Thyroid gland (tissue), 4 donors: ENCODE data around the gene DRD2. TPM values are rescaled to one million over a fixed set of nuclear protein-coding genes. Genes with fewer than 3 reads are reported as not detected.

Experiments
- DNase-seq, 2 donors: peaks; one replicate each; pipeline ENCODE4 v3.0.0-alpha.2; 2019
- H3K27ac ChIP-seq, 3 donors: fragments of 200-600 bp; sonication (generic); 1 replicate in 2 of 3; 2 replicates in 1 of 3; pipeline ENCODE4 v1.5.1; 2016 to 2019; ENCODE audit warnings: mild to moderate bottlenecking in 1 of 3, moderate library complexity in 1 of 3
- H3K27me3 ChIP-seq: fragments of 200-600 bp; sonication (generic); one replicate; pipeline ENCODE4 v1.5.1; 2019
- H3K36me3 ChIP-seq, 2 donors: fragments of 200-600 bp; sonication (generic); one replicate each; pipeline ENCODE4 v1.5.1; 2016 to 2019
- H3K4me1 ChIP-seq, 2 donors: fragments of 200-600 bp; sonication (generic); one replicate each; pipeline ENCODE4 v1.5.1; 2017 to 2019
- H3K4me3 ChIP-seq, 3 donors: fragments of 200-600 bp; sonication (generic); replicated peaks in 1 of 3; 1 replicate in 2 of 3; 2 replicates in 1 of 3; pipeline ENCODE4 v1.5.1; 2016; ENCODE audit warnings: mild to moderate bottlenecking in 1 of 3
- H3K9me3 ChIP-seq: fragments of 200-600 bp; sonication (generic); one replicate; pipeline ENCODE4 v1.5.1; 2017
- POLR2A ChIP-seq, 2 donors: fragments of 450-650 bp; IDR thresholded peaks; one replicate each; pipeline ENCODE4 v1.6.1; 2017; ENCODE audit warnings: antibody characterized with exemption in 2 of 2, mild to moderate bottlenecking in 2 of 2, moderate library complexity in 1 of 2
- WGBS, 2 donors: methylation state at CpG; one replicate each; pipeline ENCODE4 v1.1.5; 2017; 5-methylcytosine and 5-hydroxymethylcytosine counted together
- intact Hi-C: fragments of 100-400 bp; cut with DNase I; formaldehyde crosslinking; loops from one replicate; pipeline ENCODE4 v1.15.1; 2023
- total RNA-seq, 4 donors: library from RNA; depleted of rRNA; stranded (reverse); fragments of >200 nt; gene quantifications; one replicate each; pipeline ENCODE4 v1.2.3, GENCODE V29; 2016
- TF ChIP-seq, protein P1 (sequence below), 6 experiments: fragments of 200-600 bp in 3 of 6; fragments of 450-650 bp in 3 of 6; sonication (generic) in 3 of 6; IDR thresholded peaks; one replicate each; pipeline ENCODE4 v1.5.1; 2016 to 2019; ENCODE audit warnings: antibody characterized with exemption in 6 of 6, mild to moderate bottlenecking in 2 of 6, inconsistent platforms in 1 of 6, moderate library complexity in 1 of 6

DRD2 gene
- total RNA-seq, 4 donors from 2014 or later, result 0.20 TPM; not detected in 3

GRCh38 chr11:113386866-113387265 is 88.3 kb downstream of the DRD2 start:
- TF ChIP-seq POLR2A (IDR thresholded peaks at IDR 0.05), result no peak
- TF ChIP-seq, protein P1, sequence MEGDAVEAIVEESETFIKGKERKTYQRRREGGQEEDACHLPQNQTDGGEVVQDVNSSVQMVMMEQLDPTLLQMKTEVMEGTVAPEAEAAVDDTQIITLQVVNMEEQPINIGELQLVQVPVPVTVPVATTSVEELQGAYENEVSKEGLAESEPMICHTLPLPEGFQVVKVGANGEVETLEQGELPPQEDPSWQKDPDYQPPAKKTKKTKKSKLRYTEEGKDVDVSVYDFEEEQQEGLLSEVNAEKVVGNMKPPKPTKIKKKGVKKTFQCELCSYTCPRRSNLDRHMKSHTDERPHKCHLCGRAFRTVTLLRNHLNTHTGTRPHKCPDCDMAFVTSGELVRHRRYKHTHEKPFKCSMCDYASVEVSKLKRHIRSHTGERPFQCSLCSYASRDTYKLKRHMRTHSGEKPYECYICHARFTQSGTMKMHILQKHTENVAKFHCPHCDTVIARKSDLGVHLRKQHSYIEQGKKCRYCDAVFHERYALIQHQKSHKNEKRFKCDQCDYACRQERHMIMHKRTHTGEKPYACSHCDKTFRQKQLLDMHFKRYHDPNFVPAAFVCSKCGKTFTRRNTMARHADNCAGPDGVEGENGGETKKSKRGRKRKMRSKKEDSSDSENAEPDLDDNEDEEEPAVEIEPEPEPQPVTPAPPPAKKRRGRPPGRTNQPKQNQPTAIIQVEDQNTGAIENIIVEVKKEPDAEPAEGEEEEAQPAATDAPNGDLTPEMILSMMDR (IDR thresholded peaks at IDR 0.05), result no peak
- no peaks in the 10 kb centered on the region for H3K27me3 ChIP-seq
- 71 to 80% methylated on average over 4 to 5 of the region's 6 CpGs for WGBS, 2 donors
- H3K27ac ChIP-seq, result no peak overlapping the region
- H3K4me3 ChIP-seq, result no peak overlapping the region
- peaks cover 8 to 17% of the 10 kb centered on the region in 2 donors for H3K4me1 ChIP-seq
- peak in 1 of 2 donors; percentile 16 for DNase-seq
- H3K36me3 ChIP-seq, result no peaks in the 10 kb centered on the region
- H3K9me3 ChIP-seq, result no peaks in the 10 kb centered on the region
- intact Hi-C loops, result no loop called here

GRCh38 chr11:113385749-113386148 is 89.4 kb downstream of the DRD2 start:
- TF ChIP-seq, protein P1 (IDR thresholded peaks at IDR 0.05), result no peak
- no peak for TF ChIP-seq POLR2A (IDR thresholded peaks at IDR 0.05)
- no peaks in the 10 kb centered on the region for H3K27me3 ChIP-seq
- intact Hi-C loops, result no loop called here
- peak; percentile 15 to 23 for DNase-seq
- H3K4me3 ChIP-seq, result no peak overlapping the region
- peaks cover 8 to 17% of the 10 kb centered on the region in 2 donors for H3K4me1 ChIP-seq
- WGBS, 2 donors, result 56 to 58% methylated on average over 3 of the region's 3 CpGs
- H3K27ac ChIP-seq, result no peak overlapping the region
- H3K9me3 ChIP-seq, result no peaks in the 10 kb centered on the region
- no peaks in the 10 kb centered on the region for H3K36me3 ChIP-seq

DNA sequence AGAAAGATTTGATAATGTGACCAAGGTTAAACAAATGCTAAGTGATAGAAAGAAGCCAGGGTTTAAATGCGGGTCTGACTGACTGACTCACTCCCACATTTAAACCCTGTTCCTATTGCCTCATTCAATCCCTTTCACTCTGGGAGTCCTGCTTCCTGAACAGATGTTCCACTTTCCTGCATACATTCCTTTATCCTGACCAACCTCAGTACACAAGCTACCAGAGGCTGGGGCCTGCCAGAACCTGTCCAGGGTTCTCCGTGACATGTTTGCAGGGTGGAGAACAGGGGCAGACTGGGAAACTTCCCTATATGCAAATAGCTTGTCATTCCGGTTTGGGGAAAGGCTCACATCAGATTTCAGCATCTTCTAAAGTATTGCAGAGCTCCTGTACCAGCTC is 90.6 kb downstream of the DRD2 start:
- DNase-seq, result no peak
- no peak overlapping the region for H3K4me3 ChIP-seq
- peaks cover 8 to 17% of the 10 kb centered on the region in 2 donors for H3K4me1 ChIP-seq
- H3K36me3 ChIP-seq, result no peaks in the 10 kb centered on the region
- no peak for TF ChIP-seq POLR2A (IDR thresholded peaks at IDR 0.05)
- TF ChIP-seq, protein P1 (IDR thresholded peaks at IDR 0.05), result no peak
- no peak overlapping the region for H3K27ac ChIP-seq
- WGBS, 2 donors, result 73 to 80% methylated on average over 3 of the region's 3 CpGs
- intact Hi-C loops, result no loop called here
- H3K27me3 ChIP-seq, result no peaks in the 10 kb centered on the region
- no peaks in the 10 kb centered on the region for H3K9me3 ChIP-seq

DNA sequence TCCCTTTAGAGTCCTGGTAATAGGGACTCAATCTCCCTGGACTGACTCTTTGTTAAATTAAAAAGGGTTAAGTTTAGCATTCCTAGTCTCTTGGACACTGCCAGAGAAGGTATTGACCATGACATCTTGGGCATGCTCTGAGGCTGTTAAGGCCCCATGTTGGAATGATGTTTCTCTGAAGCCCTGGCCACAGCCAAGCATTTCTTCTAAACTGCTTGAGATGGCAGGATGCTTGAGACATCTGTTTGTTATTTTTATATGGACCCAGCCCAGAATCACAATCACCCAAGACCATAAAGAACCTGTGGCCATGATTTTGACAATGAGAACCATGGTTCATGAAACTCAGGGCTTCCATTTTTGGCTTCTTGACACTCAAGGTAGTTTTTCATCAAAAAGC is 93.1 kb downstream of the DRD2 start:
- Histone ChIP-seq H3K4me1 (peaks cover 6 to 8% of the 10 kb centered on the region in 2 donors), H3K27me3 (no peaks in the 10 kb centered on the region), H3K4me3 (no peak overlapping the region), H3K27ac (no peak overlapping the region), H3K36me3 (no peaks in the 10 kb centered on the region), H3K9me3 (no peaks in the 10 kb centered on the region)
- TF ChIP-seq, protein P1 (IDR thresholded peaks at IDR 0.05), result no peak
- no peak for TF ChIP-seq POLR2A (IDR thresholded peaks at IDR 0.05)
- intact Hi-C loops, result no loop called here
- no peak for DNase-seq

DNA sequence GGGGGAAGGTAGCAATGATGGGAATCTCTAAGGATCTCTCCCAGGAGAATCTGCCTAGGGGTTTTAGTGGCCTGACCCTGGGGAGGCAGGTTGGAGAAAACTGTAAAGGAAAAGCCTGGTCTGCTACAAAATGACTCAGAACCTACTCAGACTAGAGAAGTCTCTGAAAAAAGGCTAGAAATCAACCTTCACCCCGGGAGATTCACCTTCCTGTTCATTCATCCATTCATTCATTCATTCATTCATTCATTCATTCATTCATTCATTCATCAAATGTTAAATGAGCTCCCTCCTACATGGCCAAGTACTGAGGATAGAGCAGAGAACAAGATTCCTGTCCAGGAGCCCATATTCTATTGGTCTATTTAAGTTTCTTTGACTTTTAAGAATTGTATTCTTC is 96.5 kb downstream of the DRD2 start:
- Histone ChIP-seq H3K9me3 (no peaks in the 10 kb centered on the region), H3K27me3 (no peaks in the 10 kb centered on the region), H3K4me3 (no peak overlapping the region), H3K27ac (no peak overlapping the region), H3K4me1 (no peaks in the 10 kb centered on the region), H3K36me3 (no peaks in the 10 kb centered on the region)
- TF ChIP-seq, protein P1 (IDR thresholded peaks at IDR 0.05), result no peak
- 62 to 82% methylated on average over 1 of the region's 1 CpG for WGBS, 2 donors
- no peak for DNase-seq
- intact Hi-C loops, result no loop called here
